K562 (cell line): ENCODE results near the gene DOP1A. TPM values are rescaled to one million over a fixed set of nuclear protein-coding genes. Genes with fewer than 3 reads are reported as not detected.

Experiments
- ATAC-seq: fragments of 200-7000 bp; cut with Tn5 transposase; 3 replicates; pipeline ENCODE4 v1.9.1; 2020; ENCODE audit warnings: moderate library complexity
- BruUV-seq: library from RNA; stranded (reverse); fragments of 400-500 nt; replicated peaks from 2 replicates; lab custom pipeline; 2021; lab: Mats Ljungman, UMichigan
- CTCF ChIA-PET: fragments of 300-600 bp; formaldehyde crosslinking; extraction: SDS; loops from one replicate; lab custom pipeline; 2021; ENCODE audit warnings: low intra/inter-chr PET ratio; lab: Yijun Ruan, JAX
- POLR2A ChIA-PET: fragments of 300-600, 350-650 bp; sonication (Branson Sonifier 250); formaldehyde crosslinking; extraction: SDS; loops from one replicate; lab custom pipeline; 2021; ENCODE audit warnings: antibody characterized with exemption, inconsistent platforms; lab: Yijun Ruan, JAX
- DNase-seq, 4 experiments: peaks; one replicate each; pipeline versions ENCODE4 v3.0.0 to v3.0.0-alpha.2; 2011 to 2018; ENCODE audit warnings: low spot score in 3 of 4, mixed read lengths in 3 of 4; ENCODE audit errors: extremely low read depth in 1 of 4
- FAIRE-seq: peaks from 2 replicates; lab custom pipeline; 2011; peaks lifted over from hg19 to GRCh38; lab: Jason Lieb, UNC
- H2AFZ ChIP-seq: 2 replicates; pipeline ENCODE4 v1.6.0; 2011; ENCODE audit warnings: low read depth, low read length, control low read depth, inconsistent platforms
- H3K27ac ChIP-seq: fragments of 200-600 bp; 3 replicates; pipeline ENCODE4 v1.8.0; 2011; ENCODE audit warnings: low read depth, mild to moderate bottlenecking, control low read depth, inconsistent platforms, low read length, moderate library complexity, mixed read lengths; ENCODE audit errors: extremely low read depth
- H3K27me3 ChIP-seq, 2 experiments: fragments of 300-600 bp in 1 of 2; 2 replicates in 1 of 2; 3 replicates in 1 of 2; pipeline versions ENCODE4 v1.6.0 to v1.8.0; 2011; ENCODE audit warnings: inconsistent platforms in 2 of 2, low read length in 2 of 2, mild to moderate bottlenecking in 1 of 2, mixed read lengths in 1 of 2, moderate library complexity in 1 of 2; ENCODE audit not compliant: control insufficient read depth in 2 of 2, insufficient read depth in 2 of 2
- H3K36me3 ChIP-seq: fragments of 300-600 bp; 3 replicates; pipeline ENCODE4 v1.8.0; 2011; ENCODE audit warnings: mild to moderate bottlenecking, low read length, inconsistent platforms; ENCODE audit not compliant: control insufficient read depth, insufficient read depth
- H3K4me1 ChIP-seq, 2 experiments: fragments of 200-600 bp in 1 of 2; replicated peaks in 1 of 2; 2 replicates in 1 of 2; 3 replicates in 1 of 2; pipeline versions ENCODE4 v1.5.1 to v1.8.0; 2011; ENCODE audit warnings: inconsistent platforms in 2 of 2, low read length in 2 of 2, mild to moderate bottlenecking in 1 of 2, mixed read lengths in 1 of 2, moderate library complexity in 1 of 2; ENCODE audit not compliant: control insufficient read depth in 2 of 2, insufficient read depth in 2 of 2
- H3K4me2 ChIP-seq: 2 replicates; pipeline ENCODE4 v1.6.1; 2011; ENCODE audit warnings: low read length, control low read depth, inconsistent platforms, mixed read lengths; ENCODE audit not compliant: insufficient read depth
- H3K4me3 ChIP-seq: fragments of 200-600 bp; sonication (generic), shearing (Covaris generic); 2 replicates; pipeline ENCODE4 v1.5.1; 2016; ENCODE audit warnings: control low read depth, inconsistent platforms
- H3K79me2 ChIP-seq: fragments of 200-600 bp; 3 replicates; pipeline ENCODE4 v1.8.0; 2011; ENCODE audit warnings: low read length, inconsistent platforms; ENCODE audit not compliant: control insufficient read depth, insufficient read depth
- H3K9ac ChIP-seq, 2 experiments: 2 replicates each; pipeline versions ENCODE4 v1.6.0 to v1.6.1; 2011; ENCODE audit warnings: low read depth in 2 of 2, low read length in 2 of 2, control low read depth in 1 of 2, inconsistent platforms in 1 of 2, mild to moderate bottlenecking in 1 of 2, mixed read lengths in 1 of 2; ENCODE audit not compliant: insufficient read depth in 1 of 2
- H3K9me1 ChIP-seq: one replicate; pipeline ENCODE4 v1.6.0; 2011; ENCODE audit warnings: inconsistent platforms, mild to moderate bottlenecking, low read length, moderate library complexity; ENCODE audit not compliant: control insufficient read depth, insufficient read depth
- H3K9me3 ChIP-seq: replicated peaks from 2 replicates; pipeline ENCODE4 v1.5.1; 2011; ENCODE audit warnings: low read depth, low read length, inconsistent platforms; ENCODE audit not compliant: control insufficient read depth, insufficient read depth
- H4K20me1 ChIP-seq: replicated peaks from 2 replicates; pipeline ENCODE4 v1.6.1; 2011; ENCODE audit warnings: low read length, inconsistent platforms, mixed read lengths; ENCODE audit not compliant: control insufficient read depth, insufficient read depth
- ARID2 ChIP-seq: fragments of 450-650 bp; IDR thresholded peaks from 2 replicates; pipeline ENCODE4 v1.6.1; 2017; ENCODE audit warnings: antibody characterized with exemption, mild to moderate bottlenecking
- BCOR ChIP-seq: fragments of 450-650 bp; IDR thresholded peaks from 2 replicates; pipeline ENCODE4 v1.6.1; 2016
- E2F3 ChIP-seq: fragments of 250-450 bp; sonication (Bioruptor Pico); IDR thresholded peaks from 2 replicates; pipeline ENCODE4 v1.4.0; 2020; ENCODE audit warnings: mild to moderate bottlenecking
- EHMT2 ChIP-seq: fragments of 450-650 bp; IDR thresholded peaks from 2 replicates; pipeline ENCODE4 v1.6.1; 2018; ENCODE audit warnings: antibody characterized with exemption
- POLR3A ChIP-seq: IDR thresholded peaks from 2 replicates; pipeline ENCODE4 v1.6.1; 2011; ENCODE audit warnings: borderline replicate concordance, mild to moderate bottlenecking, moderate library complexity; ENCODE audit not compliant: insufficient read length, insufficient read depth; ENCODE audit errors: extremely low read depth
- POU5F1 ChIP-seq: fragments of 150-350 bp; IDR thresholded peaks from 2 replicates; pipeline ENCODE4 v1.6.1; 2014; ENCODE audit warnings: borderline replicate concordance, low read length, low read depth, mild to moderate bottlenecking; ENCODE audit not compliant: partially characterized antibody
- PRMT5 ChIP-seq: sonication (generic); formaldehyde crosslinking; IDR thresholded peaks from 2 replicates; pipeline ENCODE4 v1.5.0; 2020; ENCODE audit warnings: missing genetic modification reagents
- SAFB ChIP-seq: fragments of 200-400 bp; formaldehyde crosslinking; IDR thresholded peaks from 2 replicates; pipeline ENCODE4 v1.6.1; 2017; ENCODE audit warnings: low read depth, low read length, borderline replicate concordance
- SNIP1 ChIP-seq: fragments of 450-650 bp; IDR thresholded peaks from 2 replicates; pipeline ENCODE4 v1.7.1; 2017; ENCODE audit warnings: low read depth, mild to moderate bottlenecking
- SRSF9 ChIP-seq: fragments of 200-400 bp; formaldehyde crosslinking; IDR thresholded peaks from 2 replicates; pipeline ENCODE4 v1.6.1; 2017; ENCODE audit warnings: low read depth, low read length, borderline replicate concordance
- ZNF165 ChIP-seq: fragments of 250-450 bp; sonication (Bioruptor Pico); IDR thresholded peaks from 2 replicates; pipeline ENCODE4 v1.4.0; 2020; ENCODE audit warnings: borderline replicate concordance
- ZNF436 ChIP-seq: fragments of 250-450, 450-650 bp; sonication (Bioruptor Pico); formaldehyde crosslinking; IDR thresholded peaks from 2 replicates; pipeline ENCODE4 v1.7.0; 2020; ENCODE audit warnings: mild to moderate bottlenecking
- ZNF57 ChIP-seq: fragments of 450-650 bp; formaldehyde crosslinking; IDR thresholded peaks from 2 replicates; pipeline ENCODE4 v1.4.0; 2020; ENCODE audit warnings: mild to moderate bottlenecking, moderate library complexity
- WGBS: fragments of 100-300 bp; shearing (Covaris generic); methylation state at CpG from one replicate; pipeline ENCODE4 v1.1.6; 2016; ENCODE audit warnings: low coverage, mixed read lengths; ENCODE audit not compliant: insufficient coverage; ENCODE audit errors: missing lambda C conversion rate; 5-methylcytosine and 5-hydroxymethylcytosine counted together
- in situ Hi-C: fragments of 300-500 bp; cut with MboI; formaldehyde crosslinking; loops from 4 replicates; pipeline ENCODE4 v1.15.0; 2018; ENCODE audit warnings: inconsistent platforms, mixed read lengths
- intact Hi-C: fragments of 100-400 bp; cut with micrococcal nuclease; formaldehyde crosslinking; loops from 2 replicates; pipeline ENCODE4 v1.14.2; 2022
- polyA plus RNA-seq, 8 experiments: library from polyadenylated mRNA; depleted of rRNA in 4 of 8; stranded (reverse) in 5 of 8; unstranded in 3 of 8; fragments of >200 nt; fragmentation: Nextera tagmentation in 2 of 8; fragmentation: Illumina TruSeq in 1 of 8; extraction: Ambion mirVana in 2 of 8; extraction: Trizol in 1 of 8; gene quantifications; 2 replicates each; pipeline versions ENCODE4 v1.2.1 to v1.2.3, GENCODE V29; 2011 to 2014; ENCODE audit warnings: inconsistent platforms in 1 of 8, missing spikeins in 1 of 8
- total RNA-seq, 7 experiments: library from RNA; depleted of rRNA in 6 of 7; stranded (reverse); fragments of >200 nt in 6 of 7; fragmentation: Illumina TruSeq in 2 of 7; extraction: Trizol in 2 of 7; gene quantifications; 2 replicates each; pipeline versions ENCODE4 v1.2.1 to v1.2.3, GENCODE V29; 2011 to 2021; ENCODE audit warnings: low replicate concordance in 1 of 7
- TF ChIP-seq, protein P1 (sequence below), 2 experiments: fragments of 450-650 bp; IDR thresholded peaks; 2 replicates each; pipeline ENCODE4 v1.6.1; 2016
- TF ChIP-seq, protein P2 (sequence below), 2 experiments: fragments of 450-650 bp in 1 of 2; sonication (generic) in 1 of 2; formaldehyde crosslinking in 1 of 2; IDR thresholded peaks in 1 of 2; conservative IDR thresholded peaks in 1 of 2; 2 replicates each; pipeline versions ENCODE4 v1.6.1 to v1.8.1; 2016 to 2023; ENCODE audit warnings: mild to moderate bottlenecking in 2 of 2, moderate library complexity in 2 of 2, inconsistent platforms in 1 of 2, missing genetic modification reagents in 1 of 2
- TF ChIP-seq, protein P3 (sequence below), 2 experiments: IDR thresholded peaks; 2 replicates each; pipeline ENCODE4 v1.6.1; 2011; ENCODE audit warnings: borderline replicate concordance in 1 of 2, control low read depth in 1 of 2, low read depth in 1 of 2, low read length in 1 of 2, mild to moderate bottlenecking in 1 of 2, mixed read lengths in 1 of 2, moderate library complexity in 1 of 2; ENCODE audit not compliant: insufficient read depth in 1 of 2, insufficient read length in 1 of 2, poor library complexity in 1 of 2, severe bottlenecking in 1 of 2; ENCODE audit errors: extremely low read depth in 1 of 2
- TF ChIP-seq, protein P4 (sequence below): sonication (generic); formaldehyde crosslinking; IDR thresholded peaks from 2 replicates; pipeline ENCODE4 v1.8.1; 2022; ENCODE audit warnings: missing genetic modification reagents

DOP1A gene
- total and polyA plus RNA-seq, 9 of the 15 experiments (the other 6 are each of a cell fraction or from before 2014, with no cell fraction given): 0.75 to 10.5 (median 4.4) TPM

DNA sequence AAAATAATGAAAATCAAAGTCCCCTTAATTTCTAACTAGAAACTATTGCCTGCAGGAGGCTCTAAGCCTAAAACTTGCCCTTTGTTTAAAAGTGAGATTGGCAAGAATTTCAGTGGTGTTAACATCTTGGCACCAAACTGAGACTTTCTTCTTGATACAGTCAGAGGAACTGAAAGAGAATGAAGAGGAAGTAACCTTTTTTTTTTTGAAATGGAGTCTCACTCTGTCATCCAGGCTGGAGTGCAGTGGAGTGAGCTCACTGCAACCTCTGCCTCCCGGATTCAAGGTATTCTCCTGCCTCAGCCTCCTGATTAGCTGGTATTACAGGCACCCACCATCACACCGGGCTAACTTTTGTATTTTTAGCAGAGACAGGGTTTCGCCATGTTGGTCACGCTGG, 3.6 kb downstream of the DOP1A start (continued):
- TF ChIP-seq ZNF165 (CRISPR knock-in tag) (no peak), EHMT2 (no peak), ARID2 (no peak), ZNF436 (CRISPR knock-in tag) (no peak), E2F3 (CRISPR knock-in tag) (no peak), POLR3A (no peak), SAFB (no peak)
- TF ChIP-seq, protein P1, sequence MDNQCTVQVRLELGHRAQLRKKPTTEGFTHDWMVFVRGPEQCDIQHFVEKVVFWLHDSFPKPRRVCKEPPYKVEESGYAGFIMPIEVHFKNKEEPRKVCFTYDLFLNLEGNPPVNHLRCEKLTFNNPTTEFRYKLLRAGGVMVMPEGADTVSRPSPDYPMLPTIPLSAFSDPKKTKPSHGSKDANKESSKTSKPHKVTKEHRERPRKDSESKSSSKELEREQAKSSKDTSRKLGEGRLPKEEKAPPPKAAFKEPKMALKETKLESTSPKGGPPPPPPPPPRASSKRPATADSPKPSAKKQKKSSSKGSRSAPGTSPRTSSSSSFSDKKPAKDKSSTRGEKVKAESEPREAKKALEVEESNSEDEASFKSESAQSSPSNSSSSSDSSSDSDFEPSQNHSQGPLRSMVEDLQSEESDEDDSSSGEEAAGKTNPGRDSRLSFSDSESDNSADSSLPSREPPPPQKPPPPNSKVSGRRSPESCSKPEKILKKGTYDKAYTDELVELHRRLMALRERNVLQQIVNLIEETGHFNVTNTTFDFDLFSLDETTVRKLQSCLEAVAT (IDR thresholded peaks at IDR 0.05): no peak
- TF ChIP-seq, protein P2, sequence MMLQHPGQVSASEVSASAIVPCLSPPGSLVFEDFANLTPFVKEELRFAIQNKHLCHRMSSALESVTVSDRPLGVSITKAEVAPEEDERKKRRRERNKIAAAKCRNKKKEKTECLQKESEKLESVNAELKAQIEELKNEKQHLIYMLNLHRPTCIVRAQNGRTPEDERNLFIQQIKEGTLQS (IDR thresholded peaks at IDR 0.05): no peak
- TF ChIP-seq, protein P2 (CRISPR knock-in tag; conservative IDR thresholded peaks at IDR 0.05): no peak

DNA sequence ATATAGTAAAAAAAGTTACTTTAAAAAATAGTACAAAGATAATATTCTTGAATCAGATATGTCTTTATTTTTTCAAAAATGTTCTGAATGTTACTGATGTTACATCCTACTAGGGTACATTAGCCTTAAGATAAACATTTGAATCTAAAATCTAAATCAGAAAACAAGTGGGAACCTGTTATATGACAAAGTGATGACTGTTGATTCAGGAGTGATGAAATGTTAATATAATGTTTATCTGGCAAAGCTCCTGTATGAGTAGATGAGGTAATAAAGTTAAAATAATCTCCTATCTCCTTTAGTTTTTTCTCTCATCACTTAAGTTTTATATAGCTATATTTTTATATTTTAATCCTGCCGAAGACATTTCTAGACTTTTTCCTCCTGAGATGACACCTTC, 4.2 kb downstream of the DOP1A start:
- no peak for ATAC-seq
- intact Hi-C loops (no loop called here), in situ Hi-C loops (loop anchor here (25.0 kb wide), 1 partner anchor 484 kb away; no protein-coding TSS in a partner anchor)
- Histone ChIP-seq H3K79me2 (peaks cover 5% of the 10 kb centered on the region; the same call in 1 of the 3 replicates), H3K9me3 (no peaks in the 10 kb centered on the region), H3K27me3 (no peaks in the 10 kb centered on the region), H3K36me3 (no peaks in the 10 kb centered on the region), H3K4me1 (peaks cover 8 to 10% of the 10 kb centered on the region in 2 experiments; a peak in 2 of 5 replicates), H2AFZ (no peak overlapping the region), H3K27ac (no peak overlapping the region), H3K4me3 (no peak overlapping the region), H4K20me1 (no peaks in the 10 kb centered on the region), H3K4me2 (no peak overlapping the region), H3K9me1 (no peaks in the 10 kb centered on the region), H3K9ac (no peak overlapping the region)
- no TSS peak for BruUV-seq
- CTCF ChIA-PET: no interaction called here
- FAIRE-seq: no peak
- WGBS: 89% methylated on average over 1 of the region's 1 CpG
- no peak for DNase-seq
- POLR2A ChIA-PET: no interaction called here
- no peak for TF ChIP-seq POU5F1
- TF ChIP-seq SRSF9: no peak
- no peak for TF ChIP-seq ZNF57 (CRISPR knock-in tag)
- TF ChIP-seq BCOR: no peak
- TF ChIP-seq PRMT5 (CRISPR knock-in tag): no peak
- TF ChIP-seq, protein P3, sequence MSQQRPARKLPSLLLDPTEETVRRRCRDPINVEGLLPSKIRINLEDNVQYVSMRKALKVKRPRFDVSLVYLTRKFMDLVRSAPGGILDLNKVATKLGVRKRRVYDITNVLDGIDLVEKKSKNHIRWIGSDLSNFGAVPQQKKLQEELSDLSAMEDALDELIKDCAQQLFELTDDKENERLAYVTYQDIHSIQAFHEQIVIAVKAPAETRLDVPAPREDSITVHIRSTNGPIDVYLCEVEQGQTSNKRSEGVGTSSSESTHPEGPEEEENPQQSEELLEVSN (IDR thresholded peaks at IDR 0.05; ENCODE audit: borderline replicate concordance in 1 of 2, extremely low read depth in 1 of 2, insufficient read depth in 1 of 2, insufficient read length in 1 of 2, low read depth in 1 of 2, low read length in 1 of 2, poor library complexity in 1 of 2, severe bottlenecking in 1 of 2): no peak
- no peak for TF ChIP-seq SAFB
- no peak for TF ChIP-seq SNIP1
- TF ChIP-seq, protein P4, sequence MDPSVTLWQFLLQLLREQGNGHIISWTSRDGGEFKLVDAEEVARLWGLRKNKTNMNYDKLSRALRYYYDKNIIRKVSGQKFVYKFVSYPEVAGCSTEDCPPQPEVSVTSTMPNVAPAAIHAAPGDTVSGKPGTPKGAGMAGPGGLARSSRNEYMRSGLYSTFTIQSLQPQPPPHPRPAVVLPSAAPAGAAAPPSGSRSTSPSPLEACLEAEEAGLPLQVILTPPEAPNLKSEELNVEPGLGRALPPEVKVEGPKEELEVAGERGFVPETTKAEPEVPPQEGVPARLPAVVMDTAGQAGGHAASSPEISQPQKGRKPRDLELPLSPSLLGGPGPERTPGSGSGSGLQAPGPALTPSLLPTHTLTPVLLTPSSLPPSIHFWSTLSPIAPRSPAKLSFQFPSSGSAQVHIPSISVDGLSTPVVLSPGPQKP (CRISPR knock-in tag): no peak
